ENCODE measurements around the gene TCN2. TPM values are rescaled to one million over a fixed set of nuclear protein-coding genes. Genes with fewer than 3 reads are reported as not detected.
"Not testable (repeated sequence)": the region's sequence is repeated elsewhere in the genome, so short reads cannot be mapped to it uniquely, and the experiment has no call there.

The TCN2 gene
- total RNA-seq = 13.6 and 18.8 TPM in 2 replicates

GRCh38 chr22:30606455-30607299, at the start of gene TCN2:
TCN2 (plus strand) TSS chr22:30607174; CDS start chr22:30607332, 158 bp downstream.
- Histone ChIP-seq H3K4me3 (ENCODE audit: insufficient read depth, low read length) (peak within 1 kb of the TSS; percentile 91), H3K9me3 (ENCODE audit: low read depth, low read length) (no peaks in the 10 kb centered on the region), H3K4me1 (ENCODE audit: insufficient read depth, low read length) (peaks cover 31% of the 10 kb centered on the region), H3K4me2 (ENCODE audit: insufficient read depth, low read length) (peak within 1 kb of the TSS; percentile 100), H2AFZ (ENCODE audit: low read length) (peak within 1 kb of the TSS; percentile 100), H3K27me3 (ENCODE audit: insufficient read depth, low read length) (no peaks in the 10 kb centered on the region), H3K36me3 (ENCODE audit: insufficient read depth, low read length) (no peaks in the 10 kb centered on the region), H3K79me2 (ENCODE audit: insufficient read depth, low read length) (no peaks in the 10 kb centered on the region), H3K27ac (ENCODE audit: low read depth, low read length) (peak within 1 kb of the TSS; percentile 63), H4K20me1 (ENCODE audit: insufficient read depth, low read length) (no peaks in the 10 kb centered on the region)
- DNase-seq (ENCODE audit: insufficient read length, low spot score, missing footprints) = peak; percentile 86
- TF ChIP-seq CTCF (IDR thresholded peaks at IDR 0.05; ENCODE audit: extremely low read depth, low read depth, low read length) = no peak

DNA sequence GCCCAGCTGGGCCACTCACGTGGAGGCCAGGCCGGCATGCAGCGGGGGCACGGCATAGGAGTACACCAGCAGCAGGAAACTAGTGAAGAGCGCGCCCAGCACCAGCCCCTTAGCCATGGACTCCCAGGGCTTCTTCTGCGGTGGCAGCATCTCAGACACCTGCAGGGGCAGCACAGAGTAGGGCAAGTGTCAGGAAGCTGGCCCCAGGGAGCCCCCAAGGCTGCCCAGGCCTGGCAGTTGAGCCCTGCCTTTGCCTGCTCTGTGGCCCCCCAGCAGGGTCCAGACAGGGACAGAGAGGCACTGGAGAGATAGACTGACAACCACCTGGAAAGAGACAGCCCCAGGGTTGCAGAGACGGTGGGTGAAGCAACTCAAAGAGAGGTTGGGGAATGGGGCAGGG, 49.7 kb upstream of the TCN2 start:
- no peak for TF ChIP-seq CTCF (IDR thresholded peaks at IDR 0.05; ENCODE audit: extremely low read depth, low read depth, low read length)
- Histone ChIP-seq H3K4me2 (ENCODE audit: insufficient read depth, low read length) (no peak overlapping the region), H3K27me3 (ENCODE audit: insufficient read depth, low read length) (no peaks in the 10 kb centered on the region), H2AFZ (ENCODE audit: low read length) (no peak overlapping the region), H3K27ac (ENCODE audit: low read depth, low read length) (no peak overlapping the region), H3K9me3 (ENCODE audit: low read depth, low read length) (no peaks in the 10 kb centered on the region), H3K4me3 (ENCODE audit: insufficient read depth, low read length) (no peak overlapping the region), H3K79me2 (ENCODE audit: insufficient read depth, low read length) (no peaks in the 10 kb centered on the region), H3K36me3 (ENCODE audit: insufficient read depth, low read length) (no peaks in the 10 kb centered on the region), H3K4me1 (ENCODE audit: insufficient read depth, low read length) (no peaks in the 10 kb centered on the region), H4K20me1 (ENCODE audit: insufficient read depth, low read length) (no peaks in the 10 kb centered on the region)
- DNase-seq (ENCODE audit: insufficient read length, low spot score, missing footprints) = peak; percentile 69

DNA sequence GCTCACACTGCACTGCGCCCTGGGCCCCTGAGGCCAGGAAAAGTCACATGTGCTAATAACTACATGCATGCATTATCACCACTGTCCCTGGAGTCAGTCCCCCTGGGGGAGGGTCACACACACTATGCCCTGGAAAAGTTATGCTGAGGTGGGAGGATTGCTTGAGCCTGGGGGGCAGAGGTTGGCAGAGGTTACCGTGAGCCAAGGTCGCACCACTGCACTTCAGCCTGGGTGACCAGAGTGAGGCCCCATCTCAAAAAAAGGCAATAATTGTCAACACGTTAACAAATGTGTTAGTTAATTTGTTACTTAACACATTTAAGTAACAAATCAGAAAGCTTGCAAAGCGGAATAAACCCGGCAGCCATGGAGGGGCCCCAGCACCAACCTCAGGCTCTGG, 47.1 kb upstream of the TCN2 start:
- no peak overlapping the region for H2AFZ ChIP-seq (ENCODE audit: low read length)
- H3K27ac ChIP-seq (ENCODE audit: low read depth, low read length) = no peak overlapping the region
- TF ChIP-seq CTCF (IDR thresholded peaks at IDR 0.05; ENCODE audit: extremely low read depth, low read depth, low read length) = no peak
- peaks cover 3% of the 10 kb centered on the region for H3K27me3 ChIP-seq (ENCODE audit: insufficient read depth, low read length)
- H3K9me3 ChIP-seq (ENCODE audit: low read depth, low read length) = no peaks in the 10 kb centered on the region
- H3K4me2 ChIP-seq (ENCODE audit: insufficient read depth, low read length) = no peak overlapping the region
- no peak overlapping the region for H3K4me3 ChIP-seq (ENCODE audit: insufficient read depth, low read length)
- no peaks in the 10 kb centered on the region for H3K79me2 ChIP-seq (ENCODE audit: insufficient read depth, low read length)
- peak; percentile 37 for DNase-seq (ENCODE audit: insufficient read length, low spot score, missing footprints)
- H3K4me1 ChIP-seq (ENCODE audit: insufficient read depth, low read length) = no peaks in the 10 kb centered on the region
- H4K20me1 ChIP-seq (ENCODE audit: insufficient read depth, low read length) = no peaks in the 10 kb centered on the region
- H3K36me3 ChIP-seq (ENCODE audit: insufficient read depth, low read length) = no peaks in the 10 kb centered on the region

- H3K4me1 ChIP-seq (ENCODE audit: insufficient read depth, low read length); H4K20me1 ChIP-seq (ENCODE audit: insufficient read depth, low read length); H3K9me3 ChIP-seq (ENCODE audit: low read depth, low read length); H3K27me3 ChIP-seq (ENCODE audit: insufficient read depth, low read length); H3K79me2 ChIP-seq (ENCODE audit: insufficient read depth, low read length); H2AFZ ChIP-seq (ENCODE audit: low read length); H3K36me3 ChIP-seq (ENCODE audit: insufficient read depth, low read length); H3K4me2 ChIP-seq (ENCODE audit: insufficient read depth, low read length); H3K27ac ChIP-seq (ENCODE audit: low read depth, low read length); H3K4me3 ChIP-seq (ENCODE audit: insufficient read depth, low read length): not testable (repeated sequence)
- DNase-seq (ENCODE audit: insufficient read length, low spot score, missing footprints) = peak; percentile 59
- peak; percentile 10 for TF ChIP-seq CTCF (IDR thresholded peaks at IDR 0.05; ENCODE audit: extremely low read depth, low read depth, low read length)
Measured at GRCh38 chr22:30560643-30561202, 46.3 kb upstream of the TCN2 start.

Data from osteoblast (primary cell).